Mesothelial cell of epicardium (in vitro differentiated cells): ENCODE results near the gene MMRN1. TPM values are rescaled to one million over a fixed set of nuclear protein-coding genes. Genes with fewer than 3 reads are reported as not detected.

Experiments used
- DNase-seq, 2 experiments: peaks; one replicate each; pipeline ENCODE4 v3.0.0; 2021; ENCODE audit warnings: low spot score in 2 of 2; ENCODE audit not compliant: unreplicated experiment in 2 of 2
- H3K27ac Mint-ChIP-seq: 2 replicates; pipeline ENCODE4 v1.8.0; 2021; ENCODE audit warnings: mixed read lengths
- H3K27me3 Mint-ChIP-seq: 2 replicates; pipeline ENCODE4 v1.8.0; 2021; ENCODE audit warnings: low read depth, mixed read lengths
- H3K36me3 Mint-ChIP-seq: 2 replicates; pipeline ENCODE4 v1.8.0; 2021; ENCODE audit warnings: mixed read lengths
- H3K4me1 Mint-ChIP-seq: 2 replicates; pipeline ENCODE4 v1.8.0; 2021; ENCODE audit warnings: mixed read lengths
- H3K4me3 Mint-ChIP-seq: 2 replicates; pipeline ENCODE4 v1.8.0; 2021; ENCODE audit warnings: mild to moderate bottlenecking, moderate library complexity, mixed read lengths
- H3K9me3 Mint-ChIP-seq: 2 replicates; pipeline ENCODE4 v1.8.0; 2021; ENCODE audit warnings: mixed read lengths
- total RNA-seq: library from RNA; stranded (reverse); gene quantifications from 3 replicates; pipeline ENCODE4 v1.2.1, GENCODE V29; 2021
- TF ChIP-seq, protein P1 (sequence below): fragments of 200-600 bp; sonication (generic); IDR thresholded peaks from one replicate; pipeline ENCODE4 v1.5.0; 2021; ENCODE audit warnings: antibody characterized with exemption; ENCODE audit not compliant: unreplicated experiment

The MMRN1 gene
- total RNA-seq, 1 donor from 2014 or later: not detected

DNA sequence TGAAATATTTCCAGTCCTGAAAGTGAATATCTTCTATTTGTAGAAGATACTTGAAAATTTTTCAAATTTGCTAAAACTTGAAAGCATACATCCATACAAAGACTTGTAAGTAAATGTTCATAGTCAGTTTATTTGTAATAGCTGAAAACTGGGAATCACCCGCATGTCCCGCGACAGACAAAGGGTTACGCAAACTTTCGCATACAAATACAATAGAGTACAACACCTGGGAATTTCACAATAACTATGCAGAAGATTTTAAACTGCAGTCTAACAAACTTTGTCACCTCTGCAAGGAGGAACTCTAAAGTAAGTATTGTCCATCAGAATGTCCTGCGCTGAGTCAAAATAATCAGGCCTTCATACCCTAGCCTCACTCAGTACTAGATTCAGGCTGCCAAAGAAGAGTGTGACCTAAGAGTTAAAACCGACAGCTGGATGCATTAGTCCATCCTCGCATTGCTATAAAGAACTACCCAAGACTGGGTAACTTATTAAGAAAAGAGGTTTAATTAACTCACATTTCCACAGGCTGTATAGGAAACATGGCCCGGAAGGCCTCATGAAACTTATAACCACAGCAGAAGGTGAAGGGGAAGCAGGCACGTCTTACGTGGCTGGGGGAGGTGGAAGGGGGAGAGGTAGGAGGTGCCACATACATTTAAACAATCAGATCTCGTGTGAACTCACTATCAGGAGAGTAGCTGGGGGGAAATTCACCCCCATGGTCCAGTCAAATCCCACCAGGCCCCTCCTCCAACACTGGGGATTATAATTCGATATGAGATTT, 60.4 kb downstream of the MMRN1 start:
- Mint-ChIP-seq H3K27ac (no peak overlapping the region), H3K27me3 (peaks cover 4% of the 10 kb centered on the region), H3K4me3 (no peak overlapping the region), H3K9me3 (no peaks in the 10 kb centered on the region), H3K36me3 (no peaks in the 10 kb centered on the region), H3K4me1 (peaks cover 6% of the 10 kb centered on the region)
- no peak for DNase-seq
- TF ChIP-seq, protein P1, sequence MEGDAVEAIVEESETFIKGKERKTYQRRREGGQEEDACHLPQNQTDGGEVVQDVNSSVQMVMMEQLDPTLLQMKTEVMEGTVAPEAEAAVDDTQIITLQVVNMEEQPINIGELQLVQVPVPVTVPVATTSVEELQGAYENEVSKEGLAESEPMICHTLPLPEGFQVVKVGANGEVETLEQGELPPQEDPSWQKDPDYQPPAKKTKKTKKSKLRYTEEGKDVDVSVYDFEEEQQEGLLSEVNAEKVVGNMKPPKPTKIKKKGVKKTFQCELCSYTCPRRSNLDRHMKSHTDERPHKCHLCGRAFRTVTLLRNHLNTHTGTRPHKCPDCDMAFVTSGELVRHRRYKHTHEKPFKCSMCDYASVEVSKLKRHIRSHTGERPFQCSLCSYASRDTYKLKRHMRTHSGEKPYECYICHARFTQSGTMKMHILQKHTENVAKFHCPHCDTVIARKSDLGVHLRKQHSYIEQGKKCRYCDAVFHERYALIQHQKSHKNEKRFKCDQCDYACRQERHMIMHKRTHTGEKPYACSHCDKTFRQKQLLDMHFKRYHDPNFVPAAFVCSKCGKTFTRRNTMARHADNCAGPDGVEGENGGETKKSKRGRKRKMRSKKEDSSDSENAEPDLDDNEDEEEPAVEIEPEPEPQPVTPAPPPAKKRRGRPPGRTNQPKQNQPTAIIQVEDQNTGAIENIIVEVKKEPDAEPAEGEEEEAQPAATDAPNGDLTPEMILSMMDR: no peak

DNA sequence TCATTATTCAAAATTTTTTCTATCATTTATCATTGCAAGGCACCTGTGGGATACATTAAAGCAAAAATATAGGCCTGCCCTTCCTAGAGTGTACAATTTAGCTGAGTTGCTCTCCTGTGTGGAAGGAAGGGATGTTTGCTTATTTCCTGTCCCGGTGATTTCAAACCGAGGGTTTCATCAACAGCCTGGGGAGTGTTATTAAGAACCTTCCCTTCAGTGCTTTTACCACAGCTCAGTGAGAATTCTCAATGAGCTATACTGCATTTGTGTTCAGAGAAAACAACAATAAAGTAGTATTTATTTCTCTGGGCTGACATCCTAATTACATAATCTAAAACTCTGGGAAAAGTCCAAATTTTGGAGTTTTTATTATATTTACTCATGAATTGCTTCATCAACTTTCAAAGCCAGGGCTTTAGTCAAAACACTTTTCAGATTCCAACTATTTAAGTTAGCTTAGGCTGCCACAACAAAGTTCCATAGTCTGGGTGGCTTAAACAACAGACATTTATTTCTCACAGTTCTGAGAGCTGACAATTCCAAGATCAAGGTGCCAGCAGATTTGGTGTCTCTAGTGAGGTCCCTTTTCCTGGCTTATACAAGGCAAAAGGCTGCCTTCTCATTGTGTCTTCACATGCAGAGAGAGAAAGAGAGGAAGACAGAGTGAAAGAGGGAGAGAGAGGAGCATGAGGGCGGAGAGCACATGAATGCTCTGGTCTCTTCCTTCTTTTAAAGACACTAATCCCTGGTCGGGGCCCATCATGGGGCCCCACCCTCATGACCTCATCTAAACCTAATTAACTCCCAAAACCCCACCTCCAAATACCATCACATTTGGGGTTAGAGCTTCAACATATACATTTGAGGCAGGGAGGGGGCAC, 62.6 kb downstream of the MMRN1 start:
- H3K27ac Mint-ChIP-seq: no peak overlapping the region
- H3K27me3 Mint-ChIP-seq: no peaks in the 10 kb centered on the region
- H3K9me3 Mint-ChIP-seq: no peaks in the 10 kb centered on the region
- H3K4me3 Mint-ChIP-seq: no peak overlapping the region
- no peaks in the 10 kb centered on the region for H3K36me3 Mint-ChIP-seq
- DNase-seq: no peak
- TF ChIP-seq, protein P1: no peak
- H3K4me1 Mint-ChIP-seq: peaks cover 6% of the 10 kb centered on the region

DNA sequence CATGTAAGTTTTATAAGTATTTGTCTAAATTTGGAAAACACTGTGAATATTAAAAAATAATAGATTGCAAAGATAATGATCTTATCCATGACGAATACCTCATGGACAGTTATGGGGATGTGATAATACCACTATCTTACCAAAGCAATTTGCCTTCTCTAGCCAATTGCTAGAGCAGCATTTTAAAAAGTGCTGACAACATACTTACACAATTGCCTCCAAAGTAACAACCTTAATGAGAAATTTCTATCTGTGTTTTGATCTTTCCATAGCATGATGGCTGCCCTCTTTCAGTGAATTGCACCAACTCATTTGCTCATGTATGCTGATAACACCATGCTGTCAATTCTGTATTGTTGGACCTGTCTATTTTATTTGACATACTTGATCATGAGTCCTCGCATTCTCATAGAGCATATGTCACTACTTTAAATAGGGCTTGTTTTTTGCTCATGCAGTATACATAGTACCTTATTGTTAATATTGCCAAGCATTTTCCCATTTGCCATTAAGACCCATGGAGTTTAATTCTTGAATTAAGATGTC, 87.2 kb downstream of the MMRN1 start:
- Mint-ChIP-seq H3K4me3 (no peak overlapping the region), H3K9me3 (no peaks in the 10 kb centered on the region), H3K27me3 (no peaks in the 10 kb centered on the region), H3K36me3 (no peaks in the 10 kb centered on the region), H3K4me1 (no peaks in the 10 kb centered on the region), H3K27ac (no peak overlapping the region)
- TF ChIP-seq, protein P1: no peak
- DNase-seq: no peak

DNA sequence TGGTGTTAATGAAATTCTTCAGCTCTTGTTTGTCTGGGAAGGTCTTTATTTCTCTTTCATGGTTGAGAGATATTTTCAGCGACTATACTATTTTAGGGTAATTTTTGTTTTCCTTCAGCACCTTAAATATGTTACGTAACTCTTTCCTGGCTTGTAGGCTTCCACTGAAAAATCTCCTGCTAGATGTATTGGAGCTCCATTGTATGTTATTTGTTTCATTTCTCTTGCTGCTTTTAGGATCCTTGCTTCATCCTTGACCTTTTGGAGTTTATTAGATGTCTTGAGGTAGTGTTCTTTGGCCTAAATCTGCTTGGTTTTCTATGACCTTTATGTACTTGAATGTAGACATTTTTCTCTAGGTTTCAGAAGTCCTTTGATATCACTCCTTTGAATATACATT, 93.6 kb downstream of the MMRN1 start:
- no peaks in the 10 kb centered on the region for H3K4me1 Mint-ChIP-seq
- no peaks in the 10 kb centered on the region for H3K36me3 Mint-ChIP-seq
- no peak for DNase-seq
- TF ChIP-seq, protein P1: no peak
- peaks cover 21% of the 10 kb centered on the region for H3K9me3 Mint-ChIP-seq
- H3K4me3 Mint-ChIP-seq: no peak overlapping the region
- H3K27me3 Mint-ChIP-seq: no peaks in the 10 kb centered on the region
- no peak overlapping the region for H3K27ac Mint-ChIP-seq

DNA sequence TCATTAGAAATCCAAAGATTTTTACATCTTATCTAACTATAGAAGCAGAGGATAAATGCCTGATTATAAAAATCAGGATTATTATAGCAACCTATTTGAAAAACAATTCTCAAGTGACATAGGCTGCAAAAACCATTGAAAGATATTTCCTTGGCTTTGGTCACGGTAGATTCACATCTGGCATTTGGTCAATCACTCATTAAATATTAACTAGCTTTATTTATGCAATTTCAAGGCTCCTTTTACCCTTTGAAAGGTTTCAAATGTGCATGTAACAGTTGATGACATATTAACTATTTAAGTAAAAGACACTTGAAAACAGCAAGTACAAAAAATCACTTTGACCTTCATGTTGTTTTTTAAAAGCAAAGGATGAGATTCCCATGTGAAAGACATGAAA, 98.1 kb downstream of the MMRN1 start:
- H3K9me3 Mint-ChIP-seq: peaks cover 15% of the 10 kb centered on the region
- no peak overlapping the region for H3K4me3 Mint-ChIP-seq
- no peak for DNase-seq
- H3K4me1 Mint-ChIP-seq: peaks cover 8% of the 10 kb centered on the region
- peaks cover 8% of the 10 kb centered on the region for H3K27me3 Mint-ChIP-seq
- TF ChIP-seq, protein P1: no peak
- no peaks in the 10 kb centered on the region for H3K36me3 Mint-ChIP-seq
- no peak overlapping the region for H3K27ac Mint-ChIP-seq
